H9 (cell line): ENCODE measurements around the gene ANKRD13B. TPM values are rescaled to one million over a fixed set of nuclear protein-coding genes. Genes with fewer than 3 reads are reported as not detected.

Source experiments
- DNase-seq: peaks from one replicate; pipeline ENCODE4 v3.0.0-alpha.2; 2017
- H2AFZ ChIP-seq: one replicate; pipeline ENCODE4 v1.6.1; 2013; ENCODE audit warnings: mild to moderate bottlenecking, low read length, control low read depth, moderate library complexity
- H2AK5ac ChIP-seq: 2 replicates; pipeline ENCODE4 v1.6.1; 2013; ENCODE audit warnings: low read length, control low read depth, mixed read lengths; ENCODE audit not compliant: insufficient read length
- H2BK120ac ChIP-seq: one replicate; pipeline ENCODE4 v1.6.1; 2013; ENCODE audit warnings: low read depth, mild to moderate bottlenecking, low read length, control low read depth, inconsistent platforms; ENCODE audit not compliant: poor library complexity, severe bottlenecking
- H2BK12ac ChIP-seq: 2 replicates; pipeline ENCODE4 v1.6.1; 2013; ENCODE audit warnings: low read length, control low read depth, mixed read lengths, low read depth; ENCODE audit not compliant: insufficient read length
- H2BK15ac ChIP-seq: 2 replicates; pipeline ENCODE4 v1.6.1; 2013; ENCODE audit warnings: low read depth, low read length, control low read depth
- H2BK20ac ChIP-seq: one replicate; pipeline ENCODE4 v1.6.1; 2013; ENCODE audit warnings: low read depth, mild to moderate bottlenecking, low read length, control low read depth, inconsistent platforms; ENCODE audit not compliant: poor library complexity, severe bottlenecking
- H2BK5ac ChIP-seq: 2 replicates; pipeline ENCODE4 v1.6.1; 2013; ENCODE audit warnings: low read length, control low read depth, mixed read lengths; ENCODE audit not compliant: insufficient read length
- H3K14ac ChIP-seq: 2 replicates; pipeline ENCODE4 v1.6.1; 2013; ENCODE audit warnings: low read length, control low read depth; ENCODE audit not compliant: insufficient read depth
- H3K18ac ChIP-seq: 2 replicates; pipeline ENCODE4 v1.6.1; 2013; ENCODE audit warnings: low read depth, mild to moderate bottlenecking, mixed read lengths, low read length, control low read depth; ENCODE audit not compliant: insufficient read length
- H3K23ac ChIP-seq: 2 replicates; pipeline ENCODE4 v1.6.1; 2013; ENCODE audit warnings: low read length, control low read depth, mixed read lengths, low read depth; ENCODE audit not compliant: insufficient read length
- H3K23me2 ChIP-seq: 2 replicates; pipeline ENCODE4 v1.6.1; 2013; ENCODE audit warnings: low read depth, mild to moderate bottlenecking, mixed read lengths, low read length, control low read depth; ENCODE audit not compliant: insufficient read length, poor library complexity, severe bottlenecking
- H3K27ac ChIP-seq: 2 replicates; pipeline ENCODE4 v1.5.1; 2013; ENCODE audit warnings: low read length, control low read depth, mixed read lengths, low read depth; ENCODE audit not compliant: insufficient read length
- H3K27me3 ChIP-seq: 2 replicates; pipeline ENCODE4 v1.6.1; 2013; ENCODE audit warnings: low read length, control low read depth, inconsistent platforms; ENCODE audit not compliant: insufficient read depth
- H3K4ac ChIP-seq: 2 replicates; pipeline ENCODE4 v1.6.1; 2013; ENCODE audit warnings: low read depth, mild to moderate bottlenecking, control low read depth, inconsistent platforms, low read length, moderate library complexity
- H3K4me1 ChIP-seq: 2 replicates; pipeline ENCODE4 v1.6.1; 2013; ENCODE audit warnings: low read length, control low read depth, inconsistent platforms; ENCODE audit not compliant: insufficient read depth
- H3K4me2 ChIP-seq: 2 replicates; pipeline ENCODE4 v1.6.1; 2013; ENCODE audit warnings: low read length, control low read depth, mixed read lengths; ENCODE audit not compliant: insufficient read length, insufficient read depth
- H3K56ac ChIP-seq: 2 replicates; pipeline ENCODE4 v1.6.1; 2013; ENCODE audit warnings: low read depth, mild to moderate bottlenecking, mixed read lengths, low read length, control low read depth; ENCODE audit not compliant: insufficient read length
- H3K79me1 ChIP-seq: 2 replicates; pipeline ENCODE4 v1.6.1; 2013; ENCODE audit warnings: low read depth, mild to moderate bottlenecking, moderate library complexity, low read length, control low read depth, inconsistent platforms; ENCODE audit not compliant: insufficient read depth, poor library complexity, severe bottlenecking
- H3K79me2 ChIP-seq: 2 replicates; pipeline ENCODE4 v1.6.1; 2013; ENCODE audit warnings: low read length, control low read depth, inconsistent platforms; ENCODE audit not compliant: insufficient read depth
- H3K9ac ChIP-seq: 2 replicates; pipeline ENCODE4 v1.6.1; 2013; ENCODE audit warnings: low read length, control low read depth, mixed read lengths; ENCODE audit not compliant: insufficient read length; ENCODE audit errors: extremely low read depth
- H3K9me3 ChIP-seq: one replicate; pipeline ENCODE4 v1.6.1; 2013; ENCODE audit warnings: low read depth, low read length, inconsistent platforms; ENCODE audit not compliant: control insufficient read depth
- H3T11ph ChIP-seq: one replicate; pipeline ENCODE4 v1.6.1; 2013; ENCODE audit warnings: mild to moderate bottlenecking, low read length, control low read depth, inconsistent platforms
- H4K20me1 ChIP-seq: one replicate; pipeline ENCODE4 v1.6.1; 2013; ENCODE audit not compliant: control insufficient read depth, insufficient read length, insufficient read depth
- H4K5ac ChIP-seq: 2 replicates; pipeline ENCODE4 v1.6.1; 2013; ENCODE audit warnings: low read depth, mild to moderate bottlenecking, mixed read lengths, low read length, control low read depth; ENCODE audit not compliant: insufficient read length
- H4K8ac ChIP-seq: replicated peaks from 2 replicates; pipeline ENCODE4 v1.6.1; 2013; ENCODE audit warnings: low read length, control low read depth, mixed read lengths, low read depth; ENCODE audit not compliant: insufficient read length
- H4K91ac ChIP-seq: 2 replicates; pipeline ENCODE4 v1.6.1; 2013; ENCODE audit warnings: low read depth, mild to moderate bottlenecking, moderate library complexity, mixed read lengths, low read length, control low read depth; ENCODE audit not compliant: insufficient read length
- H3K27ac Mint-ChIP-seq, 3 experiments: 2 replicates in 2 of 3; 3 replicates in 1 of 3; pipeline ENCODE4 v1.8.0; 2020 to 2021; ENCODE audit warnings: mixed read lengths in 3 of 3, mild to moderate bottlenecking in 1 of 3, moderate library complexity in 1 of 3
- H3K27me3 Mint-ChIP-seq: 2 replicates; pipeline ENCODE4 v1.8.0; 2021; ENCODE audit warnings: low read depth, mild to moderate bottlenecking, moderate library complexity, mixed read lengths
- H3K36me3 Mint-ChIP-seq, 3 experiments: 2 replicates in 2 of 3; 3 replicates in 1 of 3; pipeline ENCODE4 v1.8.0; 2020 to 2021; ENCODE audit warnings: low read depth in 3 of 3, mixed read lengths in 3 of 3; ENCODE audit not compliant: insufficient read depth in 1 of 3
- H3K4me1 Mint-ChIP-seq, 2 experiments: 2 replicates each; pipeline ENCODE4 v1.8.0; 2020; ENCODE audit warnings: mixed read lengths in 2 of 2
- H3K4me3 Mint-ChIP-seq, 2 experiments: 2 replicates in 1 of 2; 3 replicates in 1 of 2; pipeline ENCODE4 v1.8.0; 2020 to 2021; ENCODE audit warnings: mild to moderate bottlenecking in 2 of 2, mixed read lengths in 2 of 2, moderate library complexity in 1 of 2
- H3K9me3 Mint-ChIP-seq, 2 experiments: 2 replicates in 1 of 2; 3 replicates in 1 of 2; pipeline ENCODE4 v1.8.0; 2020; ENCODE audit warnings: mild to moderate bottlenecking in 2 of 2, mixed read lengths in 2 of 2, moderate library complexity in 1 of 2
- CTCF ChIP-seq: fragments of 200-600 bp; sonication (generic); conservative IDR thresholded peaks from 3 replicates; pipeline ENCODE4 v1.8.0; 2021; ENCODE audit warnings: antibody characterized with exemption, mild to moderate bottlenecking
- WGBS: extraction: QIAGEN DNeasy Blood & Tissue Kit; methylation state at CpG from one replicate; pipeline ENCODE4 v1.1.7; 2013; ENCODE audit warnings: missing lambda C conversion rate, low lambda C conversion rate, mixed read lengths; ENCODE audit not compliant: insufficient read length; ENCODE audit errors: extremely low coverage; 5-methylcytosine and 5-hydroxymethylcytosine counted together
- total RNA-seq: library from RNA; stranded (reverse); gene quantifications from 2 replicates; pipeline ENCODE4 v1.2.1, GENCODE V29; 2021

ANKRD13B gene
- total RNA-seq, 1 experiment from 2014 or later, result 24.2 TPM

- Histone ChIP-seq H3K27me3 (no peaks in the 10 kb centered on the region), H3K79me2 (no peaks in the 10 kb centered on the region), H2BK5ac (no peak overlapping the region), H4K20me1 (no peaks in the 10 kb centered on the region), H4K91ac (no peak overlapping the region), H3K23me2 (no peaks in the 10 kb centered on the region), H3K27ac (no peak overlapping the region), H2BK15ac (no peak overlapping the region), H3T11ph (no peak overlapping the region), H2BK12ac (no peak overlapping the region), H3K9ac (no peak overlapping the region), H3K56ac (no peak overlapping the region), H2AK5ac (no peak overlapping the region), H4K5ac (no peak overlapping the region), H2AFZ (no peak overlapping the region), H3K79me1 (no peaks in the 10 kb centered on the region), H3K9me3 (no peaks in the 10 kb centered on the region), H3K4me1 (no peaks in the 10 kb centered on the region; the same call in 1 of the 2 replicates), H2BK120ac (no peak overlapping the region), H3K14ac (no peak overlapping the region), H3K4me2 (no peak overlapping the region), H2BK20ac (no peak overlapping the region), H3K18ac (no peak overlapping the region), H3K4ac (no peak overlapping the region), H3K23ac (no peak overlapping the region), H4K8ac (no peak overlapping the region)
- H3K27me3 Mint-ChIP-seq, result peaks cover 1% of the 10 kb centered on the region; the same call in 1 of the 2 replicates
- DNase-seq, result no peak
- peaks cover 0 to 9% (median 3%) of the 10 kb centered on the region in 3 experiments; a peak in 5 of 7 replicates for H3K36me3 Mint-ChIP-seq
- H3K9me3 Mint-ChIP-seq, result no peaks in the 10 kb centered on the region
- no CpG with 5 or more reads among the region's 5 CpGs for WGBS
- H3K4me3 Mint-ChIP-seq, result no peak overlapping the region
- H3K27ac Mint-ChIP-seq, result no peak overlapping the region
- peaks cover 3 to 9% of the 10 kb centered on the region in 2 experiments; a peak in 1 of 4 replicates for H3K4me1 Mint-ChIP-seq
- TF ChIP-seq CTCF, result no peak
Measured at GRCh38 chr17:29549177-29549923, 43.6 kb upstream of the ANKRD13B start.
